KMS-11 (cell line): ENCODE data around the gene CTBS.

Experiments used
- H2AFZ ChIP-seq: fragments of 200-600 bp; sonication (generic); 2 replicates; pipeline ENCODE4 v1.6.1; 2016; ENCODE audit warnings: antibody characterized with exemption, mixed run types, low read depth
- H3K27ac ChIP-seq: fragments of 200-600 bp; sonication (generic); 2 replicates; pipeline ENCODE4 v1.6.1; 2016; ENCODE audit warnings: mild to moderate bottlenecking, mixed run types
- H3K27me3 ChIP-seq: fragments of 200-600 bp; sonication (generic); 2 replicates; pipeline ENCODE4 v1.6.1; 2017; ENCODE audit warnings: mild to moderate bottlenecking, low read depth, mixed run types, moderate library complexity; ENCODE audit not compliant: insufficient read depth
- H3K36me3 ChIP-seq: fragments of 200-600 bp; sonication (generic); 2 replicates; pipeline ENCODE4 v1.6.1; 2017; ENCODE audit warnings: mild to moderate bottlenecking, mixed run types; ENCODE audit not compliant: insufficient read depth
- H3K4me1 ChIP-seq: fragments of 200-600 bp; sonication (generic); 2 replicates; pipeline ENCODE4 v1.6.1; 2016; ENCODE audit warnings: mild to moderate bottlenecking, low read depth, mixed run types; ENCODE audit not compliant: poor library complexity, severe bottlenecking
- H3K4me2 ChIP-seq: fragments of 200-600 bp; sonication (generic); 2 replicates; pipeline ENCODE4 v1.7.0; 2016; ENCODE audit warnings: mild to moderate bottlenecking, mixed run types
- H3K4me3 ChIP-seq: fragments of 200-600 bp; sonication (generic); IDR thresholded peaks from 2 replicates; pipeline ENCODE4 v1.6.1; 2017; ENCODE audit warnings: low read depth, low read length, mixed read lengths; ENCODE audit not compliant: insufficient read depth
- H3K79me2 ChIP-seq: fragments of 200-600 bp; sonication (generic); 2 replicates; pipeline ENCODE4 v1.6.1; 2016; ENCODE audit warnings: low read depth, mixed run types; ENCODE audit not compliant: insufficient read depth
- H3K9ac ChIP-seq: fragments of 200-600 bp; sonication (generic); 2 replicates; pipeline ENCODE4 v1.6.1; 2016; ENCODE audit warnings: mild to moderate bottlenecking, mixed run types
- H4K20me1 ChIP-seq: fragments of 200-600 bp; sonication (generic); 2 replicates; pipeline ENCODE4 v1.6.1; 2016; ENCODE audit warnings: mild to moderate bottlenecking, mixed run types; ENCODE audit not compliant: insufficient read depth
- CTCF ChIP-seq: fragments of 200-600 bp; sonication (generic); conservative IDR thresholded peaks from 2 replicates; pipeline ENCODE4 v1.6.1; 2017; ENCODE audit warnings: low read depth, mild to moderate bottlenecking, antibody characterized with exemption, low read length, moderate library complexity, mixed read lengths

Gene CTBS

GRCh38 chr1:84573481-84573966 is 716 bp downstream of the CTBS start:
- Histone ChIP-seq H3K27ac (peak overlapping the region; percentile 97), H3K4me3 (no peak overlapping the region), H2AFZ (peak overlapping the region; percentile 84), H3K4me2 (peak overlapping the region; percentile 82), H4K20me1 (no peaks in the 10 kb centered on the region), H3K36me3 (no peaks in the 10 kb centered on the region), H3K27me3 (no peaks in the 10 kb centered on the region), H3K4me1 (peaks cover 15% of the 10 kb centered on the region), H3K79me2 (peaks cover 10% of the 10 kb centered on the region; the same call in 1 of the 2 replicates), H3K9ac (peak overlapping the region; percentile 89)
- no peak for TF ChIP-seq CTCF

- Histone ChIP-seq H3K4me3 (no peak overlapping the region), H3K36me3 (no peaks in the 10 kb centered on the region), H3K27me3 (no peaks in the 10 kb centered on the region), H3K79me2 (peaks cover 10% of the 10 kb centered on the region; the same call in 1 of the 2 replicates), H2AFZ (no peak overlapping the region), H3K27ac (no peak overlapping the region), H3K4me2 (no peak overlapping the region), H3K9ac (no peak overlapping the region), H4K20me1 (no peaks in the 10 kb centered on the region), H3K4me1 (peaks cover 15% of the 10 kb centered on the region)
- TF ChIP-seq CTCF, result no peak
Measured at GRCh38 chr1:84571150-84571535, 3.1 kb downstream of the CTBS start.

- Histone ChIP-seq H3K36me3 (no peaks in the 10 kb centered on the region), H3K79me2 (peaks cover 10% of the 10 kb centered on the region; the same call in 1 of the 2 replicates), H3K4me3 (no peak overlapping the region), H3K27ac (no peak overlapping the region), H3K4me2 (no peak overlapping the region), H3K4me1 (peaks cover 15% of the 10 kb centered on the region), H4K20me1 (no peaks in the 10 kb centered on the region), H2AFZ (no peak overlapping the region), H3K27me3 (no peaks in the 10 kb centered on the region), H3K9ac (no peak overlapping the region)
- no peak for TF ChIP-seq CTCF
Measured at GRCh38 chr1:84570436-84571149, 3.6 kb downstream of the CTBS start.

GRCh38 chr1:84569216-84569615 is 5.0 kb downstream of the CTBS start:
- no peak overlapping the region for H3K4me2 ChIP-seq
- peaks cover 9% of the 10 kb centered on the region for H3K4me1 ChIP-seq
- no peak overlapping the region for H3K4me3 ChIP-seq
- no peak overlapping the region for H3K9ac ChIP-seq
- no peaks in the 10 kb centered on the region for H4K20me1 ChIP-seq
- H3K36me3 ChIP-seq, result no peaks in the 10 kb centered on the region
- no peak overlapping the region for H2AFZ ChIP-seq
- peaks cover 10% of the 10 kb centered on the region; the same call in 1 of the 2 replicates for H3K79me2 ChIP-seq
- H3K27ac ChIP-seq, result no peak overlapping the region
- no peaks in the 10 kb centered on the region for H3K27me3 ChIP-seq
- TF ChIP-seq CTCF, result no peak
